ENCODE results near the gene ASAP2. TPM values are rescaled to one million over a fixed set of nuclear protein-coding genes. Genes with fewer than 3 reads are reported as not detected.
A peak's percentile ranks its signal among the peaks of the same experiment; 100 is the strongest.

ASAP2 gene
- polyA plus RNA-seq, 10 donors: 17.3 to 25.3 (median 21.7) TPM

GRCh38 chr2:9343524-9343923 is 136.9 kb downstream of the ASAP2 start:
- DNase-seq: no peak

- no peak for DNase-seq
Measured at GRCh38 chr2:9344434-9344833, 137.8 kb downstream of the ASAP2 start.

GRCh38 chr2:9345343-9345742 is 138.7 kb downstream of the ASAP2 start:
- DNase-seq: no peak

- DNase-seq: no peak
Measured at GRCh38 chr2:9345997-9346396, 139.4 kb downstream of the ASAP2 start.

- no peak for DNase-seq
Measured at GRCh38 chr2:9346885-9347284, 140.3 kb downstream of the ASAP2 start.

- peak in 2 of 3 donors; percentile 55 to 67 for DNase-seq
Measured at GRCh38 chr2:9347411-9347881, 140.8 kb downstream of the ASAP2 start.

GRCh38 chr2:9354318-9354717 is 147.7 kb downstream of the ASAP2 start:
- no peak for DNase-seq

GRCh38 chr2:9355270-9355669 is 148.7 kb downstream of the ASAP2 start:
- no peak for DNase-seq

GRCh38 chr2:9355716-9356115 is 149.1 kb downstream of the ASAP2 start:
- DNase-seq: no peak

- DNase-seq: no peak
Measured at GRCh38 chr2:9356261-9356660, 149.6 kb downstream of the ASAP2 start.

GRCh38 chr2:9358846-9359245 is 152.2 kb downstream of the ASAP2 start:
- no peak for DNase-seq

- no peak for DNase-seq
Measured at GRCh38 chr2:9359463-9359862, 152.9 kb downstream of the ASAP2 start.

GRCh38 chr2:9360110-9360509 is 153.5 kb downstream of the ASAP2 start:
- DNase-seq: no peak

GRCh38 chr2:9360701-9361100 is 154.1 kb downstream of the ASAP2 start:
- DNase-seq: no peak

- no peak for DNase-seq
Measured at GRCh38 chr2:9364373-9364772, 157.8 kb downstream of the ASAP2 start.

GRCh38 chr2:9364791-9365497 is 158.3 kb downstream of the ASAP2 start:
- no peak for DNase-seq

- DNase-seq: no peak
Measured at GRCh38 chr2:9365498-9366019, 158.9 kb downstream of the ASAP2 start.

GRCh38 chr2:9366026-9366425 is 159.4 kb downstream of the ASAP2 start:
- no peak for DNase-seq

GRCh38 chr2:9370746-9371145 is 164.1 kb downstream of the ASAP2 start:
- DNase-seq: no peak

GRCh38 chr2:9373047-9373446 is 166.4 kb downstream of the ASAP2 start:
- no peak for DNase-seq

GRCh38 chr2:9373476-9373875 is 166.9 kb downstream of the ASAP2 start:
- no peak for DNase-seq

- DNase-seq: no peak
Measured at GRCh38 chr2:9374071-9374730, 167.6 kb downstream of the ASAP2 start.

GRCh38 chr2:9375857-9376428 is 169.3 kb downstream of the ASAP2 start:
- no peak for DNase-seq

All from muscle of back (tissue), 11 donors.